Liver (tissue), 3 donors: ENCODE data around the gene EARS2.

ENCODE experiments used
- JUND ChIP-seq, 2 donors: IDR thresholded peaks; 2 replicates each; pipeline ENCODE4 v1.6.1; 2016; ENCODE audit warnings: antibody characterized with exemption in 2 of 2
- TF ChIP-seq, protein P1 (sequence below): fragments of 150-350 bp; IDR thresholded peaks from 2 replicates; pipeline ENCODE4 v1.5.1; 2017; ENCODE audit warnings: improper control_type of control experiment, low read depth, low read length; ENCODE audit not compliant: missing input control
- TF ChIP-seq, protein P2 (sequence below): IDR thresholded peaks from 2 replicates; pipeline ENCODE4 v1.6.1; 2016; ENCODE audit warnings: antibody characterized with exemption, mild to moderate bottlenecking
- donor health status: healthy.
- donor health status: healthy.

DNA sequence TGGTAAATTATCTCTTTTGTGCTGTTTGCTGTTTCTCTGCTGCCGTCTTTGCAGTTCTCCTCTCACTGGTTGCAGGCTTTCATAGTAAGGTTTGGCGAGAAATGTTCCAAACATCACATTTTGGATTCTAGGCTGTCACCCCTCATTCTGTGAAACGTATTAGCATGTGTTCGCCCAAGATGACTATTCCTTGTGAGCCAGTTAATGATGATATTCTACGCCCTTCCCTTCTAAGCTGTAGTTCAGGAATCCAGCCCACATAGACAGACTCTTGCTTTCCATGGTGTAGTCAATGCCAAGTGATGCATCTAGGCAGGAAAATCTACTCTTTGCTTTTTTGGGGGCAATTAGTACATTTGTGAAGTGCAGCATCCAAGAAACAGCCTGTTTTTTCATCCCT lies 14.7 kb upstream of the EARS2 start:
- TF ChIP-seq, protein P1, sequence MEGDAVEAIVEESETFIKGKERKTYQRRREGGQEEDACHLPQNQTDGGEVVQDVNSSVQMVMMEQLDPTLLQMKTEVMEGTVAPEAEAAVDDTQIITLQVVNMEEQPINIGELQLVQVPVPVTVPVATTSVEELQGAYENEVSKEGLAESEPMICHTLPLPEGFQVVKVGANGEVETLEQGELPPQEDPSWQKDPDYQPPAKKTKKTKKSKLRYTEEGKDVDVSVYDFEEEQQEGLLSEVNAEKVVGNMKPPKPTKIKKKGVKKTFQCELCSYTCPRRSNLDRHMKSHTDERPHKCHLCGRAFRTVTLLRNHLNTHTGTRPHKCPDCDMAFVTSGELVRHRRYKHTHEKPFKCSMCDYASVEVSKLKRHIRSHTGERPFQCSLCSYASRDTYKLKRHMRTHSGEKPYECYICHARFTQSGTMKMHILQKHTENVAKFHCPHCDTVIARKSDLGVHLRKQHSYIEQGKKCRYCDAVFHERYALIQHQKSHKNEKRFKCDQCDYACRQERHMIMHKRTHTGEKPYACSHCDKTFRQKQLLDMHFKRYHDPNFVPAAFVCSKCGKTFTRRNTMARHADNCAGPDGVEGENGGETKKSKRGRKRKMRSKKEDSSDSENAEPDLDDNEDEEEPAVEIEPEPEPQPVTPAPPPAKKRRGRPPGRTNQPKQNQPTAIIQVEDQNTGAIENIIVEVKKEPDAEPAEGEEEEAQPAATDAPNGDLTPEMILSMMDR: no peak
- TF ChIP-seq, protein P2, sequence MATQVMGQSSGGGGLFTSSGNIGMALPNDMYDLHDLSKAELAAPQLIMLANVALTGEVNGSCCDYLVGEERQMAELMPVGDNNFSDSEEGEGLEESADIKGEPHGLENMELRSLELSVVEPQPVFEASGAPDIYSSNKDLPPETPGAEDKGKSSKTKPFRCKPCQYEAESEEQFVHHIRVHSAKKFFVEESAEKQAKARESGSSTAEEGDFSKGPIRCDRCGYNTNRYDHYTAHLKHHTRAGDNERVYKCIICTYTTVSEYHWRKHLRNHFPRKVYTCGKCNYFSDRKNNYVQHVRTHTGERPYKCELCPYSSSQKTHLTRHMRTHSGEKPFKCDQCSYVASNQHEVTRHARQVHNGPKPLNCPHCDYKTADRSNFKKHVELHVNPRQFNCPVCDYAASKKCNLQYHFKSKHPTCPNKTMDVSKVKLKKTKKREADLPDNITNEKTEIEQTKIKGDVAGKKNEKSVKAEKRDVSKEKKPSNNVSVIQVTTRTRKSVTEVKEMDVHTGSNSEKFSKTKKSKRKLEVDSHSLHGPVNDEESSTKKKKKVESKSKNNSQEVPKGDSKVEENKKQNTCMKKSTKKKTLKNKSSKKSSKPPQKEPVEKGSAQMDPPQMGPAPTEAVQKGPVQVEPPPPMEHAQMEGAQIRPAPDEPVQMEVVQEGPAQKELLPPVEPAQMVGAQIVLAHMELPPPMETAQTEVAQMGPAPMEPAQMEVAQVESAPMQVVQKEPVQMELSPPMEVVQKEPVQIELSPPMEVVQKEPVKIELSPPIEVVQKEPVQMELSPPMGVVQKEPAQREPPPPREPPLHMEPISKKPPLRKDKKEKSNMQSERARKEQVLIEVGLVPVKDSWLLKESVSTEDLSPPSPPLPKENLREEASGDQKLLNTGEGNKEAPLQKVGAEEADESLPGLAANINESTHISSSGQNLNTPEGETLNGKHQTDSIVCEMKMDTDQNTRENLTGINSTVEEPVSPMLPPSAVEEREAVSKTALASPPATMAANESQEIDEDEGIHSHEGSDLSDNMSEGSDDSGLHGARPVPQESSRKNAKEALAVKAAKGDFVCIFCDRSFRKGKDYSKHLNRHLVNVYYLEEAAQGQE: no peak
- no peak for TF ChIP-seq JUND (IDR thresholded peaks at IDR 0.05)
